Bronchial epithelial cell (primary cell): ENCODE data around the gene AK5. TPM values are rescaled to one million over a fixed set of nuclear protein-coding genes. Genes with fewer than 3 reads are reported as not detected.
A peak's percentile ranks its signal among the peaks of the same experiment; 100 is the strongest.
"Not testable (repeated sequence)": the region's sequence is repeated elsewhere in the genome, so short reads cannot be mapped to it uniquely, and the experiment has no call there.

Source experiments
- DNase-seq: peaks from one replicate; pipeline ENCODE4 v3.0.0-alpha.2; 2010; ENCODE audit warnings: low read depth
- FAIRE-seq: peaks from 2 replicates; lab custom pipeline; 2011; peaks lifted over from hg19 to GRCh38; lab: Jason Lieb, UNC
- H3K27me3 ChIP-seq: 2 replicates; pipeline ENCODE4 v1.5.1; 2011; ENCODE audit warnings: low read length; ENCODE audit not compliant: control insufficient read depth, insufficient read depth
- H3K36me3 ChIP-seq: 2 replicates; pipeline ENCODE4 v1.5.1; 2011; ENCODE audit warnings: low read length; ENCODE audit not compliant: control insufficient read depth, insufficient read depth
- H3K4me3 ChIP-seq: 2 replicates; pipeline ENCODE4 v1.5.1; 2011; ENCODE audit warnings: mild to moderate bottlenecking, low read depth, low read length, control low read depth
- total RNA-seq: library from RNA; depleted of rRNA; stranded (reverse); fragments of >200 nt; gene quantifications from 2 replicates; pipeline ENCODE4 v1.2.1, GENCODE V29; 2014
- TF ChIP-seq, protein P1 (sequence below): IDR thresholded peaks from 2 replicates; pipeline ENCODE4 v1.5.1; 2011; ENCODE audit warnings: mild to moderate bottlenecking, moderate library complexity, low read length, control low read depth, inconsistent platforms; ENCODE audit not compliant: insufficient read depth, severe bottlenecking

The AK5 gene
- total RNA-seq, 1 donor from 2014 or later: not detected

DNA sequence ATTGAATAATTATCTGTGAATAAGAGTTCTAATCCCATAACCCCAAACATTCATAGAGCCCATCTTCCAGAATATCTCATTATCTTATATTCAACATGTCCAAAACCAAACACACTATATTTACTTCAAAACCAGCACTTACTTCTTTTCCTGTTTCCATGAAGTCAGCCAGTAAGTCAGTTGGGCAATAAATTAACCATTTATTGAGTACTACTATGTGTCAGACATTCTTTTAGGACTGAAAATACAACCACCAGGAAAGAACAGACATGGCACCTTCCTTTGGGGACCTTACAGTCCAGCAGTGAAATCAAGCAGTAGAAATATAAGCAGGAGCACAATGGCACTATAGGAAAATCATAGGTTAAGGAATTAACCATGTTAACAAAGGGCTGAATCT lies 8.8 kb downstream of the AK5 start:
- no peaks in the 10 kb centered on the region for H3K27me3 ChIP-seq
- DNase-seq (no peak), FAIRE-seq (no peak)
- H3K36me3 ChIP-seq: no peaks in the 10 kb centered on the region
- H3K4me3 ChIP-seq: no peak overlapping the region
- TF ChIP-seq, protein P1, sequence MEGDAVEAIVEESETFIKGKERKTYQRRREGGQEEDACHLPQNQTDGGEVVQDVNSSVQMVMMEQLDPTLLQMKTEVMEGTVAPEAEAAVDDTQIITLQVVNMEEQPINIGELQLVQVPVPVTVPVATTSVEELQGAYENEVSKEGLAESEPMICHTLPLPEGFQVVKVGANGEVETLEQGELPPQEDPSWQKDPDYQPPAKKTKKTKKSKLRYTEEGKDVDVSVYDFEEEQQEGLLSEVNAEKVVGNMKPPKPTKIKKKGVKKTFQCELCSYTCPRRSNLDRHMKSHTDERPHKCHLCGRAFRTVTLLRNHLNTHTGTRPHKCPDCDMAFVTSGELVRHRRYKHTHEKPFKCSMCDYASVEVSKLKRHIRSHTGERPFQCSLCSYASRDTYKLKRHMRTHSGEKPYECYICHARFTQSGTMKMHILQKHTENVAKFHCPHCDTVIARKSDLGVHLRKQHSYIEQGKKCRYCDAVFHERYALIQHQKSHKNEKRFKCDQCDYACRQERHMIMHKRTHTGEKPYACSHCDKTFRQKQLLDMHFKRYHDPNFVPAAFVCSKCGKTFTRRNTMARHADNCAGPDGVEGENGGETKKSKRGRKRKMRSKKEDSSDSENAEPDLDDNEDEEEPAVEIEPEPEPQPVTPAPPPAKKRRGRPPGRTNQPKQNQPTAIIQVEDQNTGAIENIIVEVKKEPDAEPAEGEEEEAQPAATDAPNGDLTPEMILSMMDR: no peak

DNA sequence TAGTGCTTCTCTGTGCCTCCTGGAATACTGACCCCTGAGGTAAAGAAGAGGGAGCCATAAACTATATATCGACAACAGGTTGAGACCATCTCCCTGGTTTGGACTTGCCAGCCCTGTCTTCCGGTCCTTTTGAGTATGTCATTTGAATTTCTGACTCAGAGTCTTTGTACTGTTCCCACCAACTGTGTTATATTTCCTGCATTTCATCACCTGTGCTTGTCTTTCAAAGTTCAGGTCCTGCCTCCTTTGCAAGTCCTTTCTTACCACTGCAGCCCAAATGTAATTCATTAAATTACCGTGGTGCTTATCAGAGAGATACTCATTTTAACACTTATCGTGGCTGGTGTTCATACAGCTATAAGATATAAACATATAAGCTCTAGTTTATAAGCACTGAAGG lies 10.7 kb downstream of the AK5 start:
- TF ChIP-seq, protein P1: no peak
- FAIRE-seq (peak; percentile 68), DNase-seq (peak; percentile 29)
- Histone ChIP-seq H3K4me3 (no peak overlapping the region), H3K27me3 (no peaks in the 10 kb centered on the region), H3K36me3 (no peaks in the 10 kb centered on the region)

DNA sequence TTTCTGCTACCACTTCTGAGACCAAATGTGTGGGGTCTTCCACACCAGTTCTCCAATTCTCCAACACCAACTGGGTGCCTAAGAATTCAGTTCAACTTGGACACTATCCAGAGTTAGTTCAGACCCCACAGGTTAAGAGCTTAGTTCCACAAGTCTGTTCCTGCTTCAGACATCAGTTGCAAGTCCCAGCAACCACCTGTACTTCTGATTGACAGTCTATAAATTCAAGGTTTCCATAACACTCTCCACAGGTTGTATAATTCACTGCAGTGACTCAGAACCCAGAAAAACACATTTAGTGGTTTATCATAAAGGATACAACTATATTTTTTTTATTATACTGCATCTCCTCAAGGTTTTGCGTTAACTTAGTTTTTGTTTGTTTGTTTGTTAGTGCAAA lies 18.7 kb downstream of the AK5 start:
- no peaks in the 10 kb centered on the region for H3K36me3 ChIP-seq
- TF ChIP-seq, protein P1: no peak
- no peak overlapping the region for H3K4me3 ChIP-seq
- no peak for FAIRE-seq
- no peaks in the 10 kb centered on the region for H3K27me3 ChIP-seq
- peak; percentile 57 for DNase-seq

DNA sequence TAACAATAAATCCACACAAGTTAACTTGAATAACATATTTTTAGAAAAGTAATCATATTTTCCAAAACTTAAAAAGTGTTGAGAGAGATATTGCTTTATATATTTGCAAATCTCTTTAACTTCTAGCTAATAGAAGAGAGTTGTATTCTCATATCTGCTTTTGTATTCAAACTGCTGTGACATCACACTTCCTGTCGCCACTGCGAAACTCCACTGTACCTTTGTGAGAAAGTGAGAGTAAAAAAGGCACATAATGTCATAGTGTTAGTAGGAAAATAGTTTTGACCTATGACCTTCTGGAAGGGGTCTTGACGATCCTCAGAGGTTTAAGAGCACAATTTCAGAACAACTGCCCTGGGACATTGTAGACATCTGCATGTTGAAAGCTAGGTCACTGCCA lies 21.6 kb downstream of the AK5 start:
- Histone ChIP-seq H3K4me3 (no peak overlapping the region), H3K36me3 (no peaks in the 10 kb centered on the region), H3K27me3 (no peaks in the 10 kb centered on the region)
- TF ChIP-seq, protein P1: no peak
- FAIRE-seq (no peak), DNase-seq (no peak)

DNA sequence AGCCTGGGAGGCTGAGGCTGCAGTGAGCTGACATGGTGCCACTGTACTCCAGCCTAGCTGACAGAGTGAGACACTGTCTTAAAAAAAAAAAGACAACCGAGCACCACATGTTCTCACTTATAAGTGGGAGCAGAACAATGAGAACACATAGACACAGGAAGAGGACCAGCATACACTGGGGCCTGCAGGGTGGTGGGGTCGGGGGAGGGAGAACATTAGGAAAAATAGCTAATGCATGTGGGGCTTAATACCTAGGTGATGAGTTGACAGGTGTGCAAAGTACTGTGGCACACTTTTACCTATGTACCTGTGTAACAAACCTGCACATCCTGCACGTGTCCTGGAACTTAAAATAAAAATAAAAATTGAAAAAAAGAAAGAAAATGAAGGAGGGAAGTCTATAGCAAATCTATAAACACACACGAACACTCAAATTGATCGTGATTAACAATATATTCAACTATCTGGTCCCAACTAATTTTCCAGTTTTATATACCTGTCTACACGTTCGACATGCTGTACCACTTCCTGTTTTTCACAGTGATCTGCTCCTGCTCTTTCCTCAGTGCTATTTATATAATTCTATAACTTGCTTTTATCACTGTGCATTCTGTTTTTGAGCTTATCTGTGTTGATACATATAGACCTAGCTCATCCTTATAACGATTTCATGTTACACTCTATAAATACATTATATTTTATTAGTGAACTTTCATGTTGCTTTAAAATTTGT lies 27.2 kb downstream of the AK5 start:
- FAIRE-seq (no peak), DNase-seq (no peak)
- no peak overlapping the region for H3K4me3 ChIP-seq
- TF ChIP-seq, protein P1: no peak
- H3K27me3 ChIP-seq: no peaks in the 10 kb centered on the region
- no peaks in the 10 kb centered on the region for H3K36me3 ChIP-seq

DNA sequence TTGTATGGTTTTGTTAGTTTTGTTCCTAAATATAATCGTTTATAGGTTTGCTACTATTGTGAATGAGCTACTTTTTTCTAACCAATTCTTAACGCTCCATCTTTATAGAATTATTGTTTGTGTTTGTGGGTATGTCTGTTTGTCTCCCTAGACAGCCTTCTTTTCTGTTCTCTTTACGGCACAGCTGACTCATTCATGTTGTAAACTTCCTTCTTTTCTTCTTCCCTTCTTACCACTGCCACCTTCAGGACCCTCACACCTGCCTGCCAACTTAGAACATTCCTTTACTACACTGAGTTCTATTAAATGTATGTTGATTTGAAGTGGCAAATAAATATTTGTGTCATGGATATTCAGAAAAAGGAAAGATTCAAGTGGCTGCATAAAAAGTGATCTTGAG lies 29.1 kb downstream of the AK5 start:
- no peak for DNase-seq
- no peak for FAIRE-seq
- TF ChIP-seq, protein P1: no peak

DNA sequence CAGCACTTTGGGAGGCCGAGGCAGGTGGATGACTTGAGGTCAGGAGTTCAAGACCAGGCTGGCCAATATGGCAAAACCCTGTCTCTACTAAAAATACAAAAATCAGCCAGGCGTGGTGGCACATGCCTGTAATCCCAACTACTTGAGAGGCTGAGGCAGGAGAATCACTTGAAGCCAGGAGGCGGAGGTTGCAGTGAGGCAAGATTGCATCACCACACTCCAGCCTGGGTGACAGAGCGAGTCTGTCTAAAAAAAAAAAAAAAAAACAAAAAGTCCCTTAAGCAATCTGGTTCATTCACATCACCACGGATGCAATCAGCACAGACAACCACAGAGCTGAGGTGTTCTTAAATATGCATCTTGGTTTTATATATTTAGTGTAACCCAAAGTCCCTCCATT lies 30.5 kb downstream of the AK5 start:
- not testable (repeated sequence) for H3K4me3 ChIP-seq, H3K36me3 ChIP-seq, FAIRE-seq, H3K27me3 ChIP-seq
- DNase-seq: peak; percentile 46

More for the DNA sequence above, 29.1 kb downstream of the AK5 start:
- H3K27me3 ChIP-seq: no peaks in the 10 kb centered on the region
- H3K36me3 ChIP-seq: no peaks in the 10 kb centered on the region
- no peak overlapping the region for H3K4me3 ChIP-seq
